C4-2B (cell line): ENCODE data around the gene AHCYL1.

Source experiments
- CTCF ChIP-seq: fragments of 450-650 bp; conservative IDR thresholded peaks from 2 replicates; pipeline ENCODE4 v1.5.1; 2017; ENCODE audit warnings: mild to moderate bottlenecking
- ZFX ChIP-seq: fragments of 450-650 bp; IDR thresholded peaks from 2 replicates; pipeline ENCODE4 v1.6.1; 2017

DNA sequence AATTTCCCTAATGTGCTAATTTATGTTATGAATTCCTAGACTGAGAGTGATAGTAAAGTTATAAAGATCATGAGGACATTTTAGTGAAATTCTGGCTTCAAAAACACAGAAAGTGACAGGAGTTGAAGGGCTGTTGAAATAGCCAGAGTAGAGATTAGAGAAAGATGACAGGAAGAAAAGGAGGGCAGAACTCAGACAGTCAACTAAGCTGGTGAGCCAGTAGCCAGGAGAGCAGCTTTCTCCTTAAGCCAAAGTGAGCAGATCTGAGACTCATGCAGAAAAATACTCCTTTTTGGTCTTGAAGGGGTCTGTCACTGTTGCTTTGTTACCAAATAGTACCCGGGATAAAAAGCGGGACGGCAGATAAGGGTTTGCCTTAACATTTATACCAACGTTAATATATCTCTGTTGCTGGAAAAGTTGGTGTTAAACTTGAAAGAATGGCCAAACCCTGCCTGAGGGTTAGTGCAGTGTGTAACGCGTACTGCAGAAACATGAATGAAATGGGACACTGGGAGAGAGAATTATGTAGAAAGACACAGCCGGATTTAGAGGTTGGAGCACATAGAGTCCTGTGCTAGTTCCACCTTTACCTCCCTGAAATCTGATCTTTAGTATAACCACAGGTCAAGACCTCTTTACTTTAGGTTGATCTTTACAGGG, 12.8 kb downstream of the AHCYL1 start:
- TF ChIP-seq CTCF (no peak), ZFX (no peak)
